Liver (tissue), 9 donors: ENCODE data around the gene IDH3A. TPM values are rescaled to one million over a fixed set of nuclear protein-coding genes. Genes with fewer than 3 reads are reported as not detected.

ENCODE experiments used
- DNase-seq: peaks from one replicate; pipeline ENCODE4 v3.0.0-alpha.2; 2017; ENCODE audit warnings: low spot score
- H3K27ac ChIP-seq, 2 donors: one replicate each; pipeline ENCODE4 v1.7.0; 2013; ENCODE audit warnings: inconsistent platforms in 2 of 2, low read length in 2 of 2, control low read depth in 1 of 2, low read depth in 1 of 2, mild to moderate bottlenecking in 1 of 2
- H3K27me3 ChIP-seq, 4 donors: one replicate each; pipeline versions ENCODE4 v1.6.1 to v1.7.0; 2013; ENCODE audit warnings: low read length in 3 of 4, inconsistent platforms in 1 of 4, mild to moderate bottlenecking in 1 of 4, moderate library complexity in 1 of 4; ENCODE audit not compliant: control insufficient read depth in 4 of 4, insufficient read depth in 4 of 4
- H3K36me3 ChIP-seq, 4 donors: one replicate each; pipeline versions ENCODE4 v1.6.1 to v1.7.0; 2013; ENCODE audit warnings: low read length in 3 of 4, mild to moderate bottlenecking in 3 of 4, low read depth in 1 of 4, moderate library complexity in 1 of 4; ENCODE audit not compliant: control insufficient read depth in 4 of 4, insufficient read depth in 3 of 4
- H3K4me1 ChIP-seq, 4 donors: one replicate each; pipeline versions ENCODE4 v1.6.1 to v1.7.0; 2013; ENCODE audit warnings: low read length in 3 of 4, mild to moderate bottlenecking in 3 of 4, moderate library complexity in 1 of 4; ENCODE audit not compliant: control insufficient read depth in 4 of 4, insufficient read depth in 4 of 4
- H3K4me3 ChIP-seq, 3 donors: one replicate each; pipeline versions ENCODE4 v1.6.1 to v1.7.0; 2013; ENCODE audit warnings: low read length in 3 of 3, control low read depth in 1 of 3, low read depth in 1 of 3, mild to moderate bottlenecking in 1 of 3
- H3K9ac ChIP-seq, 2 donors: one replicate each; pipeline ENCODE4 v1.7.0; 2013; ENCODE audit warnings: low read length in 2 of 2, mild to moderate bottlenecking in 2 of 2, moderate library complexity in 2 of 2, control low read depth in 1 of 2, low read depth in 1 of 2
- H3K9me3 ChIP-seq, 4 donors: one replicate each; pipeline versions ENCODE4 v1.6.1 to v1.7.0; 2013; ENCODE audit warnings: low read length in 3 of 4; ENCODE audit not compliant: control insufficient read depth in 4 of 4
- ATF3 ChIP-seq: IDR thresholded peaks from 2 replicates; pipeline ENCODE4 v1.6.1; 2016; ENCODE audit warnings: antibody characterized with exemption
- CTCF ChIP-seq: fragments of 150-350 bp; IDR thresholded peaks from 2 replicates; pipeline ENCODE4 v1.5.1; 2017; ENCODE audit warnings: improper control_type of control experiment, low read depth, low read length; ENCODE audit not compliant: missing input control
- FOXA1 ChIP-seq: IDR thresholded peaks from 2 replicates; pipeline ENCODE4 v1.6.1; 2016; ENCODE audit warnings: antibody characterized with exemption
- FOXA2 ChIP-seq: IDR thresholded peaks from 2 replicates; pipeline ENCODE4 v1.6.1; 2016; ENCODE audit warnings: antibody characterized with exemption
- GABPA ChIP-seq, 2 donors: IDR thresholded peaks in 1 of 2; conservative IDR thresholded peaks in 1 of 2; 2 replicates each; pipeline ENCODE4 v1.6.1; 2016; ENCODE audit warnings: antibody characterized with exemption in 2 of 2, mild to moderate bottlenecking in 1 of 2, moderate library complexity in 1 of 2
- HNF4A ChIP-seq, 2 donors: conservative IDR thresholded peaks; 2 replicates each; pipeline ENCODE4 v1.6.1; 2016; ENCODE audit warnings: antibody characterized with exemption in 2 of 2, mild to moderate bottlenecking in 2 of 2
- HNF4G ChIP-seq: IDR thresholded peaks from 2 replicates; pipeline ENCODE4 v1.6.1; 2016; ENCODE audit warnings: antibody characterized with exemption
- MAX ChIP-seq: IDR thresholded peaks from 2 replicates; pipeline ENCODE4 v1.6.1; 2016; ENCODE audit warnings: antibody characterized with exemption
- RXRA ChIP-seq, 2 donors: IDR thresholded peaks; 2 replicates each; pipeline ENCODE4 v1.6.1; 2017 to 2018; ENCODE audit warnings: antibody characterized with exemption in 2 of 2, mild to moderate bottlenecking in 1 of 2
- SP1 ChIP-seq: IDR thresholded peaks from 2 replicates; pipeline ENCODE4 v1.6.1; 2018; ENCODE audit warnings: antibody characterized with exemption, mild to moderate bottlenecking
- TAF1 ChIP-seq: conservative IDR thresholded peaks from 2 replicates; pipeline ENCODE4 v1.6.1; 2016; ENCODE audit warnings: antibody characterized with exemption, mild to moderate bottlenecking
- YY1 ChIP-seq: IDR thresholded peaks from 2 replicates; pipeline ENCODE4 v1.6.1; 2016; ENCODE audit warnings: antibody characterized with exemption, mild to moderate bottlenecking
- ZBTB33 ChIP-seq: IDR thresholded peaks from 2 replicates; pipeline ENCODE4 v1.6.1; 2016; ENCODE audit warnings: antibody characterized with exemption
- WGBS: extraction: QIAGEN DNeasy Blood & Tissue Kit; methylation state at CpG from one replicate; pipeline ENCODE4 v1.1.7; 2013; 5-methylcytosine and 5-hydroxymethylcytosine counted together
- polyA plus RNA-seq, 2 donors: library from polyadenylated mRNA; stranded (reverse) in 1 of 2; unstranded in 1 of 2; fragments of 200-250 nt in 1 of 2; fragments of >200 nt in 1 of 2; fragmentation: Nextera tagmentation in 1 of 2; extraction: Ambion mirVana in 1 of 2; gene quantifications; one replicate each; pipeline versions ENCODE4 v1.2.1 to v1.2.3, GENCODE V29; 2013 to 2015
- total RNA-seq, 2 donors: library from RNA; depleted of rRNA; stranded (reverse); fragments of >200 nt; gene quantifications; one replicate each; pipeline ENCODE4 v1.2.3, GENCODE V29; 2014
- donor health status: healthy.
- donor health status: healthy.
- donor health status: healthy.
- donor health status: healthy.
- donor health status: healthy.

IDH3A gene
- total and polyA plus RNA-seq, 4 donors, result 13.5 to 51.7 (median 24.0) TPM

GRCh38 chr15:78147566-78147965 is 1.6 kb upstream of the IDH3A start (continued):
- no peak for TF ChIP-seq CTCF
- TF ChIP-seq HNF4A (conservative IDR thresholded peaks at IDR 0.05), result no peak
- no peak for TF ChIP-seq YY1
- TF ChIP-seq SP1, result no peak

GRCh38 chr15:78148392-78149067 is 632 bp upstream of the IDH3A start:
- H3K9ac ChIP-seq, result peak overlapping the region; percentile 60 to 64
- 15% methylated on average over 14 of the region's 14 CpGs for WGBS
- no peak for DNase-seq
- H3K27ac ChIP-seq, result no peak overlapping the region
- H3K4me1 ChIP-seq, result peaks cover 4 to 21% (median 8%) of the 10 kb centered on the region in 4 donors
- H3K27me3 ChIP-seq, result no peaks in the 10 kb centered on the region
- peak overlapping the region; percentile 70 to 86 (median 81) for H3K4me3 ChIP-seq
- no peaks in the 10 kb centered on the region for H3K9me3 ChIP-seq
- no peaks in the 10 kb centered on the region for H3K36me3 ChIP-seq
- TF ChIP-seq TAF1 (peak; percentile 23), CTCF (no peak)

- no peaks in the 10 kb centered on the region for H3K27me3 ChIP-seq
- peak overlapping the region; percentile 77 to 83 for H3K27ac ChIP-seq
- H3K36me3 ChIP-seq, result no peaks in the 10 kb centered on the region
- WGBS, result 10% methylated on average over 20 of the region's 20 CpGs
- peaks cover 4 to 21% (median 8%) of the 10 kb centered on the region in 4 donors for H3K4me1 ChIP-seq
- DNase-seq, result no peak
- H3K9ac ChIP-seq, result peak overlapping the region; percentile 80 to 88
- H3K4me3 ChIP-seq, result peak overlapping the region; percentile 62 to 92 (median 86)
- H3K9me3 ChIP-seq, result no peaks in the 10 kb centered on the region
- TF ChIP-seq TAF1, result no peak
- no peak for TF ChIP-seq FOXA1
- TF ChIP-seq CTCF, result no peak
- no peak for TF ChIP-seq HNF4A (conservative IDR thresholded peaks at IDR 0.05)
- no peak for TF ChIP-seq RXRA (IDR thresholded peaks at IDR 0.05)
- no peak for TF ChIP-seq FOXA2
- TF ChIP-seq ZBTB33, result no peak
- TF ChIP-seq GABPA (IDR thresholded peaks at IDR 0.05 in 1 of 2, conservative IDR thresholded peaks at IDR 0.05 in 1 of 2), result no peak
- TF ChIP-seq YY1, result no peak
- no peak for TF ChIP-seq SP1
- TF ChIP-seq ATF3, result no peak
- no peak for TF ChIP-seq HNF4G
- TF ChIP-seq MAX, result no peak
Measured at GRCh38 chr15:78149805-78150751, 916 bp downstream of the IDH3A start.
